B cell (primary cell): ENCODE results near the gene MAS1L. TPM values are rescaled to one million over a fixed set of nuclear protein-coding genes. Genes with fewer than 3 reads are reported as not detected.
"Not testable (repeated sequence)": the region's sequence is repeated elsewhere in the genome, so short reads cannot be mapped to it uniquely, and the experiment has no call there.

ENCODE experiments used
- ATAC-seq: fragments of 200-7000 bp; cut with Tn5 transposase; one replicate; pipeline ENCODE4 v1.10.0; 2021; ENCODE audit warnings: low read depth, mild to moderate bottlenecking, moderate number of reproducible peaks, moderate library complexity
- CTCF ChIA-PET: fragments of 350-600 bp; sonication (Branson Sonifier 250); formaldehyde crosslinking; loops from one replicate; lab custom pipeline; 2021; ENCODE audit warnings: antibody characterized with exemption, inconsistent platforms; lab: Charles Lee
- POLR2A ChIA-PET: fragments of 350-600 bp; sonication (Branson Sonifier 250); formaldehyde crosslinking; loops from one replicate; lab custom pipeline; 2021; ENCODE audit warnings: antibody characterized with exemption; lab: Charles Lee
- DNase-seq: peaks from one replicate; pipeline ENCODE4 v3.0.0; 2013
- H2AFZ ChIP-seq: 2 replicates; pipeline ENCODE4 v1.6.1; 2012; ENCODE audit warnings: mild to moderate bottlenecking, low read depth, low read length; ENCODE audit not compliant: insufficient read depth, poor library complexity, severe bottlenecking
- H3K27ac ChIP-seq, 2 donors: 1 replicate in 1 of 2; 2 replicates in 1 of 2; pipeline ENCODE4 v1.5.1; 2012 to 2013; ENCODE audit warnings: low read length in 2 of 2, mild to moderate bottlenecking in 2 of 2, moderate library complexity in 1 of 2
- H3K27me3 ChIP-seq, 4 experiments: fragments of 200-600 bp in 1 of 4; sonication (generic) in 1 of 4; replicated peaks in 1 of 4; 1 replicate in 2 of 4; 2 replicates in 2 of 4; pipeline versions ENCODE4 v1.6.1 to v1.7.0; 2013 to 2016; ENCODE audit warnings: low read length in 3 of 4, mild to moderate bottlenecking in 2 of 4, mixed read lengths in 1 of 4, moderate library complexity in 1 of 4; ENCODE audit not compliant: insufficient read depth in 4 of 4, control insufficient read depth in 3 of 4; ENCODE audit errors: control extremely low read depth in 1 of 4
- H3K36me3 ChIP-seq, 2 experiments: replicated peaks in 1 of 2; 1 replicate in 1 of 2; 2 replicates in 1 of 2; pipeline versions ENCODE4 v1.6.1 to v1.7.1; 2013; ENCODE audit warnings: low read length in 1 of 2; ENCODE audit not compliant: insufficient read depth in 2 of 2, control insufficient read depth in 1 of 2; ENCODE audit errors: control extremely low read depth in 1 of 2, extremely low read depth in 1 of 2
- H3K4me1 ChIP-seq, 2 donors: fragments of 200-600 bp in 1 of 2; sonication (generic) in 1 of 2; 1 replicate in 1 of 2; 2 replicates in 1 of 2; pipeline versions ENCODE4 v1.5.1 to v1.6.1; 2013 to 2017; ENCODE audit warnings: low read length in 2 of 2; ENCODE audit not compliant: control insufficient read depth in 2 of 2, insufficient read depth in 2 of 2
- H3K4me2 ChIP-seq: replicated peaks from 2 replicates; pipeline ENCODE3; 2012; ENCODE audit warnings: mild to moderate bottlenecking, low read depth, low read length; ENCODE audit not compliant: poor library complexity, severe bottlenecking
- H3K4me3 ChIP-seq, 5 experiments: fragments of 200-600 bp in 1 of 5; sonication (generic) in 1 of 5; 1 replicate in 3 of 5; 2 replicates in 2 of 5; pipeline versions ENCODE4 v1.5.1 to v1.7.0; 2011 to 2016; ENCODE audit warnings: low read length in 4 of 5, mild to moderate bottlenecking in 4 of 5, low read depth in 2 of 5, control low read depth in 1 of 5, moderate library complexity in 1 of 5; ENCODE audit not compliant: insufficient read depth in 1 of 5; ENCODE audit errors: control extremely low read depth in 1 of 5, extremely low read depth in 1 of 5
- H3K79me2 ChIP-seq: fragments of 200-600 bp; sonication (generic); one replicate; pipeline ENCODE4 v1.6.0; 2016; ENCODE audit warnings: low read length; ENCODE audit not compliant: control insufficient read depth, insufficient read depth
- H3K9ac ChIP-seq: fragments of 200-600 bp; sonication (generic); 2 replicates; pipeline ENCODE4 v1.6.1; 2017; ENCODE audit warnings: mild to moderate bottlenecking, low read length, moderate library complexity
- H3K9me3 ChIP-seq, 3 donors: one replicate each; pipeline versions ENCODE4 v1.6.1 to v1.7.1; 2013; ENCODE audit warnings: low read length in 2 of 3; ENCODE audit not compliant: control insufficient read depth in 2 of 3, insufficient read depth in 1 of 3; ENCODE audit errors: control extremely low read depth in 1 of 3
- H4K20me1 ChIP-seq: 2 replicates; pipeline ENCODE4 v1.6.0; 2012; ENCODE audit warnings: mild to moderate bottlenecking, low read length; ENCODE audit not compliant: insufficient read depth, control insufficient read depth, poor library complexity, severe bottlenecking
- H3K27ac Mint-ChIP-seq: one replicate; pipeline ENCODE4 v1.8.0; 2021; ENCODE audit warnings: mixed read lengths
- H3K27me3 Mint-ChIP-seq: one replicate; pipeline ENCODE4 v1.8.0; 2021; ENCODE audit warnings: mixed read lengths
- H3K4me1 Mint-ChIP-seq: one replicate; pipeline ENCODE4 v1.8.0; 2021; ENCODE audit warnings: mixed read lengths
- H3K4me3 Mint-ChIP-seq: one replicate; pipeline ENCODE4 v1.8.0; 2021; ENCODE audit warnings: mixed read lengths
- H3K9me3 Mint-ChIP-seq: one replicate; pipeline ENCODE4 v1.8.0; 2022; ENCODE audit warnings: mixed read lengths; ENCODE audit not compliant: insufficient read depth
- CTCF ChIP-seq: fragments of 200-600 bp; IDR thresholded peaks from one replicate; pipeline ENCODE4 v1.8.0; 2022; ENCODE audit warnings: antibody characterized with exemption, mild to moderate bottlenecking
- EZH2 ChIP-seq: IDR thresholded peaks from 2 replicates; pipeline ENCODE4 v1.6.1; 2012; ENCODE audit warnings: borderline replicate concordance, low read depth, mild to moderate bottlenecking, moderate library complexity, low read length; ENCODE audit not compliant: insufficient read depth, poor library complexity, severe bottlenecking
- WGBS: methylation state at CpG from one replicate; pipeline ENCODE4 v1.1.5; 2013; ENCODE audit warnings: missing lambda C conversion rate; ENCODE audit not compliant: insufficient coverage; 5-methylcytosine and 5-hydroxymethylcytosine counted together
- intact Hi-C: fragments of 100-400 bp; cut with micrococcal nuclease; formaldehyde crosslinking; loops from one replicate; pipeline ENCODE4 v1.10.0; 2022
- polyA plus RNA-seq: library from polyadenylated mRNA; depleted of rRNA; stranded (reverse); fragments of >200 nt; gene quantifications from 2 replicates; pipeline ENCODE4 v1.2.3, GENCODE V29; 2012
- total RNA-seq, 2 donors: library from RNA; stranded (reverse); fragments of 120-200 nt in 1 of 2; gene quantifications; 1 replicate in 1 of 2; 2 replicates in 1 of 2; pipeline versions ENCODE4 v1.2.3 to v1.2.4, GENCODE V29; 2013 to 2022

MAS1L gene
- total and polyA plus RNA-seq, 2 donors (not counting 1 experiment from before 2014, with no cell fraction given): not detected

- DNase-seq (no peak), ATAC-seq (no peak)
- Mint-ChIP-seq H3K9me3 (peaks cover 3% of the 10 kb centered on the region), H3K27me3 (peaks cover 50% of the 10 kb centered on the region), H3K4me1 (no peaks in the 10 kb centered on the region), H3K4me3 (no peak overlapping the region), H3K27ac (no peak overlapping the region)
- TF ChIP-seq EZH2 (no peak), CTCF (no peak)
- Histone ChIP-seq H3K27ac (no peak overlapping the region), H3K9ac (no peak overlapping the region), H3K27me3 (peaks cover 0 to 10% (median 6%) of the 10 kb centered on the region in 4 experiments), H4K20me1 (no peaks in the 10 kb centered on the region), H3K4me3 (no peak overlapping the region), H3K9me3 (no peaks in the 10 kb centered on the region), H3K79me2 (no peaks in the 10 kb centered on the region), H3K4me1 (no peaks in the 10 kb centered on the region), H3K4me2 (no peak overlapping the region), H2AFZ (no peak overlapping the region), H3K36me3 (no peaks in the 10 kb centered on the region)
- CTCF ChIA-PET: no interaction called here
- no CpG with 5 or more reads among the region's 1 CpG for WGBS
- intact Hi-C loops: no loop called here
- POLR2A ChIA-PET: no interaction called here
Observed at GRCh38 chr6:29447670-29448069, 40.1 kb downstream of the MAS1L start.

GRCh38 chr6:29444031-29444430 lies 43.7 kb downstream of the MAS1L start:
- DNase-seq, H3K79me2 ChIP-seq, H3K9me3 Mint-ChIP-seq, POLR2A ChIA-PET, ATAC-seq, H3K4me2 ChIP-seq, H3K27ac Mint-ChIP-seq, H3K4me3 Mint-ChIP-seq, H3K27me3 ChIP-seq, intact Hi-C loops, CTCF ChIA-PET, H3K9me3 ChIP-seq, H3K4me1 ChIP-seq, H3K27ac ChIP-seq, H3K36me3 ChIP-seq, H2AFZ ChIP-seq, H3K4me1 Mint-ChIP-seq, H4K20me1 ChIP-seq, H3K9ac ChIP-seq, H3K4me3 ChIP-seq: not testable (repeated sequence)
- no CpG with 5 or more reads among the region's 1 CpG for WGBS
- peaks cover 53% of the 10 kb centered on the region for H3K27me3 Mint-ChIP-seq
